ENCODE results near the gene UBE4B.

Gene UBE4B

GRCh38 chr1:10117132-10117531 lies 84.4 kb downstream of the UBE4B start:
- DNase-seq (ENCODE audit: low spot score): no peak

GRCh38 chr1:10117865-10118264 lies 85.1 kb downstream of the UBE4B start:
- no peak for DNase-seq (ENCODE audit: low spot score)

- no peak for DNase-seq (ENCODE audit: low spot score)
These were observed 88.9 kb downstream of the UBE4B start for GRCh38 chr1:10121688-10122087.

- no peak for DNase-seq (ENCODE audit: low spot score)
These were observed 90.2 kb downstream of the UBE4B start for GRCh38 chr1:10122926-10123325.

GRCh38 chr1:10128101-10128765 lies 95.5 kb downstream of the UBE4B start:
- no peak for DNase-seq (ENCODE audit: low spot score)

GRCh38 chr1:10132316-10132715 lies 99.6 kb downstream of the UBE4B start:
- DNase-seq (ENCODE audit: low spot score): no peak

GRCh38 chr1:10132852-10133251 lies 100.1 kb downstream of the UBE4B start:
- no peak for DNase-seq (ENCODE audit: low spot score)

GRCh38 chr1:10140981-10141380 lies 108.2 kb downstream of the UBE4B start:
- DNase-seq (ENCODE audit: low spot score): no peak

GRCh38 chr1:10143961-10144485 lies 111.3 kb downstream of the UBE4B start:
- DNase-seq (ENCODE audit: low spot score): no peak

DNA sequence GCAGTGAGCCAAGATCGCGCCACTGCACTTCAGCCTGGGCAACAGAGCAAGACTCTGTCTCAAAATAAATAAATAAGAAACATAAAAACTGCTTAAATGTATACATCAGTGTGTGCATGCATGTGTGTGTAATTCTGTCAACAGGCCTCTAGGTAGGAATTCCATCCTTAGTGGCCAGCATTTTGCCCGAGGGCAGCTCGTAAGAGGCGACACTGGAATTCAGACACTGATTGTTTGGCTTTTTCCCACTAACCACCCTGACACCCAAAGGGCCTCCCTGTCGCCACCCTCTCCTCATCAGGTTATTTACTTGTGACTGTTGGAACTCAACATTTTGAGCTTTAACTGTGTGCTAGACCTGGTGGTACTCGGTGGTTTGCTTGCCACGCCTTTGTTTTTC lies 113.6 kb downstream of the UBE4B start:
- no peak for DNase-seq (ENCODE audit: low spot score)

DNA sequence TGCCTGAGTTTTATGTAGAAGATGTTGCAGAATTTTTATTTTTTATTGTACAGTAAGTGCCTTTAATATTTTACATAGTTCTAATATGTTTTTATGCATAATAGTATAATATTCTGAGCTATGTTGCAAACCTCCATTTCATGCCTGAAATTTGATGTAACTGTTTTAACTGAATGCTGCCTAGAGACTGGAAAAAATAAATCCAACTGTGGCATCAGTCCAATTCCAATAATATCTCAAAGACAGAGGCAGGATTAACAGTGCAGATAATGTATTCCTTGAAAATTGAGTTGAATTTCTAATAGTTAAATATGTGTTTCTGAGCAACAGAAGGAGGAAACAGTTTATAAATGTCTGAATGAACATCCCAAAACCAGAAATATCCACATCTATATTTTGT lies 116.5 kb downstream of the UBE4B start:
- no peak for DNase-seq (ENCODE audit: low spot score)

DNA sequence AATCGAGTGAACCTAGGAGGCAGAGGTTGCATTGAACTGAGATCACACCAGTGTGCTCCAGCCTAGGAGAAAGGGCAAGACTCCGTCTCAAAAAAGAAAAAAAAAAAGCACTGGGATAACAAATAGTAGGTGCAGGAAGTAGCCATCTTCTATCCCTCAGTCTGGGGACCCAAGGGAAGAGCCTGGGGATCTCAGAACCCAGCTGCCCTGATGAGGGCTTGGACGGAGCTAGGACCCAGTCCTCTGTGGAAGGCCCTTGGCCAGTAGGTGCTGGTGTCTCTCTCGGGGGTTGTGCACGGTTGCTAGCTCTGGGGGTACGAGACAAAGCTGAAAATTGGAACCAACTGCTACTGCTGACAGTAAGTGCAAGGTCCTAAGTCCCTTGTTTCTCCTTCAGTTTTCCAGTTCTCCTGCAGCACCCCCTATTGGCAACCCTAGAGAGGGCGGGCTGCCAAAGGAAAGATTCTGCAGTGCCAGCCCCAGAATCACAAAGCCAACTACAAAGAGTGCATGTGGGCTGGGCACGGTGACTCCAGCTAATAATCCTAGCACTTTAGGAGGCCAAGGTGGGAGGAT lies 120.0 kb downstream of the UBE4B start:
- peak; percentile 45 for DNase-seq (ENCODE audit: low spot score)

GRCh38 chr1:10155087-10155712 lies 122.4 kb downstream of the UBE4B start:
- DNase-seq (ENCODE audit: low spot score): no peak

DNA sequence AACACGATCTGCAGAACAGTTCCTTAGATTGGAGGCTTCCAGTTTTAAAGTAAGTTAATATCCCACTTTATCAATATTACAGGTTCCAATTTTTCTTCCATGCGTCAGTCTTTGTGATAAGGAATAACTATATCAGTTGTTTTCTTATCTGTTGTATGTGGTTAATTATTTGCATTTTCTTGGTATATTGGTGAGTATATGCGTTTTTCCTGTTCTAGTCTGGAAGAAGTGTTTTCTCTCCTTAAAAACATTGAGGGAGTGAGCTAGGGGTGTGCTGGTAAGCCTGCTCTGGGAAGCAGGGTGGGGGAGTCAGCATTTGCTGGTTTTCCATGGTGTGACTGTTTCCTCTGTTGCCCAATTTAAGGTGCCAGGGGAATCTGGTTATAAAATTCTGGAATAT lies 127.4 kb downstream of the UBE4B start:
- DNase-seq (ENCODE audit: low spot score): no peak

GRCh38 chr1:10160907-10161490 lies 128.2 kb downstream of the UBE4B start:
- DNase-seq (ENCODE audit: low spot score): no peak

- no peak for DNase-seq (ENCODE audit: low spot score)
These were observed 129.0 kb downstream of the UBE4B start for GRCh38 chr1:10161541-10162290.

- peak; percentile 74 for DNase-seq (ENCODE audit: low spot score)
These were observed 136.3 kb downstream of the UBE4B start for GRCh38 chr1:10168912-10169514.

GRCh38 chr1:10170239-10170574 lies 137.4 kb downstream of the UBE4B start:
- DNase-seq (ENCODE audit: low spot score): peak; percentile 91

DNA sequence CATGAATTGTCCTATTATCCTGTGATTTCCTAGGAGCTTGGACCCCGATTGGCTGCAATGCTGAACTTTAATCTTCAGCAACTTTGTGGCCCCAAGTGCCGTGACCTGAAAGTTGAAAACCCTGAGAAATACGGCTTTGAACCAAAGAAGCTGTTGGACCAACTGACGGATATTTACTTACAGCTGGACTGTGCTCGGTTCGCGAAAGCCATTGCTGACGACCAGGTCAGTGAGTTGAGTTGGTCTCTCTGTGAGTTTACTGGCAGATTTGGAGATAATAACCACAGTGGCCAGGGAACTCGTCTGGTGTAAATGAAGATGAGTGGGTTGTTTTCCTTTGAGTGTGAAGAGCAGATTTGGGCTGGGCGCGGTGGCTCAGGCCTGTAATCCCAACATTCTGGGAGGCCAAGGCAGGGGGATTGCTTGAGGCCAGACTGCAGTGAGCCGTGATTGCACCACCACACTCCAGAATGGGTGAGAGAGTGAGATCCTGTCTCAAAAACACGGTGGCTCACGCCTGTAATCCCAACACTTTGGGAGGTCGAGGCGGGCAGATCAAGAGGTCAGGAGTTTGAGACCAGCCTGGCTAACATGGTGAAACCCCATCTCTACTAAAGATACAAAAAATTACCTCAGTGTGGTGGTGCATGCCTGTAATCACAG lies 138.5 kb downstream of the UBE4B start:
- DNase-seq (ENCODE audit: low spot score): no peak

GRCh38 chr1:10171995-10172669 lies 139.4 kb downstream of the UBE4B start:
- DNase-seq (ENCODE audit: low spot score): no peak

GRCh38 chr1:10173582-10173981 lies 140.8 kb downstream of the UBE4B start:
- no peak for DNase-seq (ENCODE audit: low spot score)

Data from activated CD4-positive, alpha-beta T cell treated with anti-CD3 and anti-CD28 coated beads, Interleukin-2, Interleukin-4, amounts not matched to agents 100 ng/mL and 50 ng/mL, durations not matched to agents 16 hours and 8 hours (primary cell).